Heart left ventricle (tissue), 13 donors: ENCODE results near the gene PAF1.

Source experiments
- POLR2A ChIP-seq, 2 donors: fragments of 450-650 bp; IDR thresholded peaks; one replicate each; pipeline ENCODE4 v1.6.1; 2017; ENCODE audit warnings: antibody characterized with exemption in 2 of 2, mild to moderate bottlenecking in 2 of 2, moderate library complexity in 2 of 2
- TF ChIP-seq, protein P1 (sequence below), 12 donors: fragments of 200-600 bp; sonication (generic) in 4 of 12; IDR thresholded peaks; one replicate each; pipeline versions ENCODE4 v1.5.0 to v1.8.0; 2018 to 2022; ENCODE audit warnings: antibody characterized with exemption in 12 of 12, mild to moderate bottlenecking in 5 of 12
- donor health status: ischemic (EF 13 %, LVEDD 7.1; RV severe dilation, severe dysfunction).
- donor health status: DM: no; HTN: yes; CAD: no.
- donor health status: DM: no; HTN: no; CAD: no.
- donor health status: ischemic (EF 25% LVEDD 6.9; RV normal size, moderate dysfunction).
- donor health status: ischemic (EF 25% LVEDD 5.7; RV mildly dilated, moderate dysfunction).
- donor health status: ischemic (EF 35%, LVEDD 5.7; RV mildly dilated, moderate dysfunction).
- donor health status: nonischemic (EF 11% LVEDD 7.7; RV severe dilation, severe dysfunction).
- donor health status: DM: yes; HTN: yes; CAD: no.
- donor health status: PGD.
- donor health status: ischemic (EF 29% LVEDD 5.4; RV normal size, mild dysfunction).
- donor health status: nonischemic (EF 23%, LVEDD 6.1; RV moderate dilation, normal function).

DNA sequence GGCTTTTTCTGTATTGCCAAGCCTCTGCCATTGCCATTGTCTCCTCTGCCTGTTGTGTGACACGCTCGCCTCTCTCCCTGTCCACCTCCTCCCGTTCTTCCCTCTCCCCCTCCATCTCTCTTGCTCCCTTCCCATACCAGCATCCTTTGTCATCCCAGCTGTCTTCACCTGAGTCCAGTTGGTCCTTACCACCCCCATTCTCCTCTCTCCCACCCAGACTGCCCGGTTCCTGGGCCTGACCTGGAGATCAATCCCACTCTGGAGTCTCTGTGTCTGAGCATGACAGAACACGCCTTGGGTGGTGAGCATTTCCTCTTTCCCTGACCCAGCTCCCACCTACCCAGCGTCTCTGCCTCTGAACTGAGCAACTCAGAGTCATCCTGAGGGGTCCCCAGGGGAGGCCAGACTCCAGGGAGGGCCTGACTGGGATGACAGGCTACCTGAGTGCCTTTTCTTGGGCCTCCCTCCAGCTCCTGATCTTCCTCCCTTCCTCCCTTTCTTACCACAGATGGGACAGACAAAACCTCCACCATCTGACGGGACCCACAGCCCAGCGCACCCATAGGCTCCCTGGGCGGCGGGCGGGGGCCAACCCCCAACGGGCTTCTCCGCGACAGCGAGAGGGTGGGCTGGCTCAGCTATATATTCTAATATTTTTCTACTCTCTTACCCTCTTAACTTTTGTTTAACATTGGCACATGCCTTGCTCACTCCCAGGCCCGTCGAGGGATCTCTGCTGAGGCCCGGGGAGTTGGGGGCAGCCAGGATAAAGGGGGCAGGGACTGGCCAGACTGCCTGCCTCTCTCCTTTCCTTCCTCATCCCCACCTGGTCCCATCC, 7.7 kb downstream of the PAF1 start:
- TF ChIP-seq, protein P1, sequence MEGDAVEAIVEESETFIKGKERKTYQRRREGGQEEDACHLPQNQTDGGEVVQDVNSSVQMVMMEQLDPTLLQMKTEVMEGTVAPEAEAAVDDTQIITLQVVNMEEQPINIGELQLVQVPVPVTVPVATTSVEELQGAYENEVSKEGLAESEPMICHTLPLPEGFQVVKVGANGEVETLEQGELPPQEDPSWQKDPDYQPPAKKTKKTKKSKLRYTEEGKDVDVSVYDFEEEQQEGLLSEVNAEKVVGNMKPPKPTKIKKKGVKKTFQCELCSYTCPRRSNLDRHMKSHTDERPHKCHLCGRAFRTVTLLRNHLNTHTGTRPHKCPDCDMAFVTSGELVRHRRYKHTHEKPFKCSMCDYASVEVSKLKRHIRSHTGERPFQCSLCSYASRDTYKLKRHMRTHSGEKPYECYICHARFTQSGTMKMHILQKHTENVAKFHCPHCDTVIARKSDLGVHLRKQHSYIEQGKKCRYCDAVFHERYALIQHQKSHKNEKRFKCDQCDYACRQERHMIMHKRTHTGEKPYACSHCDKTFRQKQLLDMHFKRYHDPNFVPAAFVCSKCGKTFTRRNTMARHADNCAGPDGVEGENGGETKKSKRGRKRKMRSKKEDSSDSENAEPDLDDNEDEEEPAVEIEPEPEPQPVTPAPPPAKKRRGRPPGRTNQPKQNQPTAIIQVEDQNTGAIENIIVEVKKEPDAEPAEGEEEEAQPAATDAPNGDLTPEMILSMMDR (IDR thresholded peaks at IDR 0.05), result no peak
- no peak for TF ChIP-seq POLR2A (IDR thresholded peaks at IDR 0.05)
